HG03520 (cell line): ENCODE data around the gene ITM2A.

Experiments
- ATAC-seq: cut with Tn5 transposase; IDR thresholded peaks from one replicate; pipeline ENCODE4 v1.9.1; 2021; ENCODE audit warnings: mild to moderate bottlenecking, moderate library complexity; ENCODE audit not compliant: unreplicated experiment

Gene ITM2A

DNA sequence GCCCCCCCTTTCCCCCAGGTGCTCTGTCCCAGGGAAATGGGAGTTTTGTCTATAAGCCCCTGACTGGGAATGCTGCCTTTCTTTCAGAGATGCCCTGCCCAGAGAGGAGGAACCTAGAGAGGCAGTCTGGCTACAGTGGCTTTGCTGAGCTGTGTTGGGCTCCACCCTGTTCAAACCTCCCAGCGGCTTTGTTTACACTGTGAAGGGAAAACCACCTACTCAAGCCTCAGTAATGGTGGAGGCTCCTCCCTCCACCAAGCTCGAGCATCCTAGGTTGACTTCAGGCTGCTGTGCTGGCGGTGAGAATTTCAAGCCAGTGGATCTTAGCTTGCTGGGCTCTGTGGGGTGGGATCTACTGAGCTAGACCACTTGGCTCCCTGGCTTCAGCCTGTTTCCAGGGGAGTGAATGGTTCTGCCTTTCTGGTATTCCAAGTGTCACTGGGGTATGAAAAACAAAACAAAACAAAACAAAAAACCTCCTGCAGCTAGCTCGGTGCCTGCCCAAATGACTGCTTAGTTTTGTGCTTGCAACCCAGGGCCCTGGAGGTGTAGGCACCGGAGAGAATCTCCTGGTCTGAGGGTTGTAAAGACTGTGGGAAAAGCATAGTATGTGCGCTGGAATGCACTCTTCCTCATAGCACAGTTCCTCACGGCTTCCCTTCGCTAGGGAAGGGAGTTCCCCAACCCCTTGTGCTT, 41.7 kb downstream of the ITM2A start:
- no peak for ATAC-seq
